ENCODE results near the gene ZAR1L. TPM values are rescaled to one million over a fixed set of nuclear protein-coding genes. Genes with fewer than 3 reads are reported as not detected.

Gene ZAR1L
- total RNA-seq, 1 experiment from 2014 or later, result not detected

GRCh38 chr13:32340914-32341313 lies 25.8 kb upstream of the ZAR1L start:
- no peaks in the 10 kb centered on the region for H3K27me3 Mint-ChIP-seq (ENCODE audit: low read depth)
- peaks cover 35 to 54% (median 39%) of the 10 kb centered on the region in 3 experiments for H3K36me3 Mint-ChIP-seq (ENCODE audit: insufficient read depth in 1 of 3, low read depth in 3 of 3)
- no peak for TF ChIP-seq CTCF (conservative IDR thresholded peaks at IDR 0.05)

More at GRCh38 chr13:32340914-32341313, 25.8 kb upstream of the ZAR1L start:
- H3K9me3 ChIP-seq (ENCODE audit: control insufficient read depth, low read depth, low read length), result no peaks in the 10 kb centered on the region
- H3K18ac ChIP-seq (ENCODE audit: insufficient read length, low read depth, low read length), result no peak overlapping the region
- H2BK15ac ChIP-seq (ENCODE audit: low read depth, low read length), result no peak overlapping the region
- H3K23me2 ChIP-seq (ENCODE audit: insufficient read length, low read depth, low read length, poor library complexity, severe bottlenecking), result no peaks in the 10 kb centered on the region
- H2BK20ac ChIP-seq (ENCODE audit: low read depth, low read length, poor library complexity, severe bottlenecking), result no peak overlapping the region
- no peak overlapping the region for H3K9ac ChIP-seq (ENCODE audit: extremely low read depth, insufficient read length, low read length)
- no peak overlapping the region for H3K4ac ChIP-seq (ENCODE audit: low read depth, low read length)
- no peak overlapping the region for H3K27ac Mint-ChIP-seq
- H3T11ph ChIP-seq (ENCODE audit: low read length), result no peak overlapping the region
- no peak overlapping the region for H3K14ac ChIP-seq (ENCODE audit: insufficient read depth, low read length)
- H3K4me1 ChIP-seq (ENCODE audit: insufficient read depth, low read length), result no peaks in the 10 kb centered on the region
- H2AFZ ChIP-seq (ENCODE audit: low read length), result no peak overlapping the region
- no peak overlapping the region for H3K4me2 ChIP-seq (ENCODE audit: insufficient read depth, insufficient read length, low read length)
- H4K20me1 ChIP-seq (ENCODE audit: control insufficient read depth, insufficient read depth, insufficient read length), result no peaks in the 10 kb centered on the region
- no peaks in the 10 kb centered on the region for H3K79me1 ChIP-seq (ENCODE audit: insufficient read depth, low read depth, low read length, poor library complexity, severe bottlenecking)
- peaks cover 3 to 6% of the 10 kb centered on the region in 2 experiments for H3K4me1 Mint-ChIP-seq
- no peak overlapping the region for H2BK12ac ChIP-seq (ENCODE audit: insufficient read length, low read depth, low read length)
- H3K9me3 Mint-ChIP-seq, result peaks cover 13 to 27% of the 10 kb centered on the region in 2 experiments
- no peak overlapping the region for H4K91ac ChIP-seq (ENCODE audit: insufficient read length, low read depth, low read length)
- no peak overlapping the region for H4K8ac ChIP-seq (replicated peaks; ENCODE audit: insufficient read length, low read depth, low read length)
- no CpG with 5 or more reads among the region's 3 CpGs for WGBS (ENCODE audit: extremely low coverage, insufficient read length, low lambda C conversion rate)
- H3K56ac ChIP-seq (ENCODE audit: insufficient read length, low read depth, low read length), result no peak overlapping the region
- H3K27ac ChIP-seq (ENCODE audit: insufficient read length, low read depth, low read length), result no peak overlapping the region
- no peak overlapping the region for H4K5ac ChIP-seq (ENCODE audit: insufficient read length, low read depth, low read length)
- no peak overlapping the region for H2BK5ac ChIP-seq (ENCODE audit: insufficient read length, low read length)
- no peaks in the 10 kb centered on the region for H3K27me3 ChIP-seq (ENCODE audit: insufficient read depth, low read length)
- no peak overlapping the region for H2BK120ac ChIP-seq (ENCODE audit: low read depth, low read length, poor library complexity, severe bottlenecking)
- no peak overlapping the region for H3K23ac ChIP-seq (ENCODE audit: insufficient read length, low read depth, low read length)
- no peaks in the 10 kb centered on the region for H3K79me2 ChIP-seq (ENCODE audit: insufficient read depth, low read length)
- no peak overlapping the region for H3K4me3 Mint-ChIP-seq
- no peak for DNase-seq
- H2AK5ac ChIP-seq (ENCODE audit: insufficient read length, low read length), result no peak overlapping the region
